Measurements from ENCODE around the gene TAS1R1.
A peak's percentile ranks its signal among the peaks of the same experiment; 100 is the strongest.

Gene TAS1R1

GRCh38 chr1:6614019-6614928 is 59.2 kb downstream of the TAS1R1 start:
- peak; percentile 69 for DNase-seq

GRCh38 chr1:6614929-6615785 is 60.0 kb downstream of the TAS1R1 start:
- DNase-seq: no peak

GRCh38 chr1:6619045-6619444 is 63.9 kb downstream of the TAS1R1 start:
- DNase-seq: no peak

GRCh38 chr1:6621429-6622391 is 66.6 kb downstream of the TAS1R1 start:
- DNase-seq: no peak

GRCh38 chr1:6622396-6623152 is 67.5 kb downstream of the TAS1R1 start:
- no peak for DNase-seq

- no peak for DNase-seq
Observed at GRCh38 chr1:6623269-6623965, 68.3 kb downstream of the TAS1R1 start.

GRCh38 chr1:6624710-6625583 is 69.8 kb downstream of the TAS1R1 start, which contains the start of gene THAP3:
Gene THAP3, plus strand, starts transcription at chr1:6624868. Its CDS starts 351 bp downstream, at chr1:6625219.
- DNase-seq: peak; percentile 92

GRCh38 chr1:6625584-6626149 is 70.6 kb downstream of the TAS1R1 start:
- DNase-seq: peak; percentile 27

- DNase-seq: no peak
Observed at GRCh38 chr1:6627031-6627430, 71.9 kb downstream of the TAS1R1 start.

- no peak for DNase-seq
Observed at GRCh38 chr1:6627841-6628545, 72.9 kb downstream of the TAS1R1 start.

- no peak for DNase-seq
Observed at GRCh38 chr1:6628971-6629479, 73.9 kb downstream of the TAS1R1 start.
